ENCODE data around the gene NCKAP5. TPM values are rescaled to one million over a fixed set of nuclear protein-coding genes. Genes with fewer than 3 reads are reported as not detected.
A peak's percentile ranks its signal among the peaks of the same experiment; 100 is the strongest.

Gene NCKAP5
- polyA plus RNA-seq, 3 donors, result not detected

- no peak overlapping the region for H2AFZ ChIP-seq (ENCODE audit: insufficient read depth, low read depth, low read length, poor library complexity, severe bottlenecking)
- intact Hi-C loops (cut with micrococcal nuclease), result no loop called here
- no peak for DNase-seq
- peaks cover 0 to 15% of the 10 kb centered on the region in 2 donors for H3K9me3 ChIP-seq (replicated peaks in 1 of 2; ENCODE audit: control insufficient read depth in 1 of 2, insufficient read depth in 1 of 2, low read length in 2 of 2)
- no peak overlapping the region for H3K4me2 ChIP-seq (replicated peaks; ENCODE audit: extremely low read depth, low read length, poor library complexity, severe bottlenecking)
- no peak for TF ChIP-seq CTCF (IDR thresholded peaks at IDR 0.05)
- peaks cover 0 to 12% (median 5%) of the 10 kb centered on the region in 7 donors for H3K9me3 Mint-ChIP-seq
- H3K27ac ChIP-seq (ENCODE audit: low read depth in 1 of 2, low read length in 2 of 2), result no peak overlapping the region
- H3K4me3 Mint-ChIP-seq, result peak overlapping the region in 1 of 2 donors; percentile 73
- peaks cover 67 to 78% of the 10 kb centered on the region in 2 donors for H3K27me3 ChIP-seq (ENCODE audit: control insufficient read depth in 2 of 2, insufficient read depth in 2 of 2, low read length in 2 of 2)
- peaks cover 57 to 70% (median 62%) of the 10 kb centered on the region in 3 donors for H3K27me3 Mint-ChIP-seq (ENCODE audit: low read depth in 3 of 3)
- H3K4me1 ChIP-seq (ENCODE audit: control insufficient read depth in 1 of 2, insufficient read depth in 2 of 2, low read length in 2 of 2), result no peaks in the 10 kb centered on the region
- 9% methylated on average over 18 of the region's 23 CpGs for WGBS (ENCODE audit: insufficient coverage)
- H3K4me1 Mint-ChIP-seq, result no peaks in the 10 kb centered on the region
- no peaks in the 10 kb centered on the region for H4K20me1 ChIP-seq (ENCODE audit: insufficient read depth, low read length)
- no peak overlapping the region for H3K9ac ChIP-seq (ENCODE audit: insufficient read depth, low read length, poor library complexity, severe bottlenecking)
- peaks cover 0 to 5% of the 10 kb centered on the region in 2 donors for H3K36me3 Mint-ChIP-seq
- H3K4me3 ChIP-seq (replicated peaks in 1 of 3; ENCODE audit: low read depth in 2 of 3, low read length in 3 of 3), result no peak overlapping the region
- H3K79me2 ChIP-seq (ENCODE audit: insufficient read depth, low read length), result no peaks in the 10 kb centered on the region
- no peak overlapping the region for H3K27ac Mint-ChIP-seq
- H3K36me3 ChIP-seq (replicated peaks in 1 of 2; ENCODE audit: control insufficient read depth in 1 of 2, insufficient read depth in 2 of 2, low read length in 2 of 2), result no peaks in the 10 kb centered on the region
Measured at GRCh38 chr2:132671151-132671835, 897.0 kb downstream of the NCKAP5 start.

DNA sequence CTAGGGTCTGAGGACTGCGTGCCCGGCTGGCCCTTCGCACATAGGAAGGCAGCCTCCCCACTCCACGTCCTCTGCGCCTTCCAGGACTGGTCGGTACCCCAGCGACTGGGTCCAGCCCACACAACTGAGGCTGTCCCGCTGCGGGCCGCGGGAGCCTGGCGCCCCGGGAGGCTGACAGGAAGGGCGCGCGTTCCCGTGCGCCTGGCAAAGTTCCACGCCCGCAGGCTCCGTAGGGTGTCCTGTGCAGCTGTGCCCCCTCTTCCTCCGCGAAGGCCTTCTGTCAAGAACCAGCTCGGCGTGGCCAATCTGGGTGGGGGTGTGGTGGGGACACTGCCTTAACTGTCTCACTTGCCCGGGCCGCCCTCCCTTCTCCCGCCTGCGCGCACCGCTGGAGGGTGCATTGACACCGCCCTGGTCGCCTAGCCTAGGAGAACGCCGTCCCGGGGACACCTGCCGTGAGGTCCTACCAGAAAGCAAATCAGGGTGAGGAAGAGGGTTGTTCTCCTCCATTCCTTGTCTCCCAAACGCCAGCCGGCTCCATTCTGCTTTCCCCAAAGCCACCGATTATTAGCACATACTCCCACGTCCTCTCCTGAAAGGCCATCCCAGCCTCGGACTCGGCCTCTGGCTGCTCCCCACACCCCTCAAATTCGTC, 897.6 kb downstream of the NCKAP5 start:
- Histone ChIP-seq H4K20me1 (ENCODE audit: insufficient read depth, low read length) (no peaks in the 10 kb centered on the region), H3K4me1 (ENCODE audit: control insufficient read depth in 1 of 2, insufficient read depth in 2 of 2, low read length in 2 of 2) (no peaks in the 10 kb centered on the region), H3K36me3 (replicated peaks in 1 of 2; ENCODE audit: control insufficient read depth in 1 of 2, insufficient read depth in 2 of 2, low read length in 2 of 2) (no peaks in the 10 kb centered on the region), H2AFZ (ENCODE audit: insufficient read depth, low read depth, low read length, poor library complexity, severe bottlenecking) (no peak overlapping the region), H3K27ac (ENCODE audit: low read depth in 1 of 2, low read length in 2 of 2) (no peak overlapping the region), H3K79me2 (ENCODE audit: insufficient read depth, low read length) (no peaks in the 10 kb centered on the region), H3K9ac (ENCODE audit: insufficient read depth, low read length, poor library complexity, severe bottlenecking) (no peak overlapping the region), H3K9me3 (replicated peaks in 1 of 2; ENCODE audit: control insufficient read depth in 1 of 2, insufficient read depth in 1 of 2, low read length in 2 of 2) (peaks cover 0 to 15% of the 10 kb centered on the region in 2 donors), H3K4me2 (replicated peaks; ENCODE audit: extremely low read depth, low read length, poor library complexity, severe bottlenecking) (no peak overlapping the region), H3K27me3 (ENCODE audit: control insufficient read depth in 2 of 2, insufficient read depth in 2 of 2, low read length in 2 of 2) (peaks cover 70 to 81% of the 10 kb centered on the region in 2 donors), H3K4me3 (replicated peaks in 1 of 3; ENCODE audit: low read depth in 2 of 3, low read length in 3 of 3) (no peak overlapping the region)
- TF ChIP-seq CTCF (IDR thresholded peaks at IDR 0.05), result no peak
- under 1% methylated on average over 29 of the region's 44 CpGs for WGBS (ENCODE audit: insufficient coverage)
- Mint-ChIP-seq H3K4me3 (peak overlapping the region in 1 of 2 donors; percentile 73), H3K27ac (no peak overlapping the region), H3K9me3 (peaks cover 0 to 12% (median 5%) of the 10 kb centered on the region in 7 donors), H3K27me3 (ENCODE audit: low read depth in 3 of 3) (peaks cover 60 to 70% (median 63%) of the 10 kb centered on the region in 3 donors), H3K4me1 (no peaks in the 10 kb centered on the region), H3K36me3 (peaks cover 0 to 5% of the 10 kb centered on the region in 2 donors)
- intact Hi-C loops (cut with micrococcal nuclease), result no loop called here
- no peak for DNase-seq
